Measurements from ENCODE around the gene FTO. TPM values are rescaled to one million over a fixed set of nuclear protein-coding genes. Genes with fewer than 3 reads are reported as not detected.

Gene FTO
- total RNA-seq, 4 donors from 2014 or later: 98.1 to 127 (median 109) TPM

GRCh38 chr16:54075446-54075845 is 371.5 kb downstream of the FTO start:
- no peak overlapping the region for H3K27ac ChIP-seq
- H3K4me1 ChIP-seq: no peaks in the 10 kb centered on the region
- no peak overlapping the region for H3K4me3 ChIP-seq
- no peak for DNase-seq (ENCODE audit: low spot score in 2 of 2)
- whole genome bisulfite sequencing, 2 donors: 83 to 86% methylated on average over 4 of the region's 4 CpGs
- peaks cover 0 to 12% (median 0%) of the 10 kb centered on the region in 3 donors for H3K36me3 ChIP-seq
- H3K9me3 ChIP-seq: no peaks in the 10 kb centered on the region
- no peak for TF ChIP-seq CTCF (IDR thresholded peaks at IDR 0.05)
- TF ChIP-seq EP300 (IDR thresholded peaks at IDR 0.05): no peak
- no peaks in the 10 kb centered on the region for H3K27me3 ChIP-seq

GRCh38 chr16:54076006-54076504 is 372.1 kb downstream of the FTO start:
- no peak overlapping the region for H3K27ac ChIP-seq
- H3K36me3 ChIP-seq: peaks cover 0 to 12% (median 0%) of the 10 kb centered on the region in 3 donors
- WGBS, 2 donors: 94 to 99% methylated on average over 3 of the region's 3 CpGs
- H3K9me3 ChIP-seq: no peaks in the 10 kb centered on the region
- no peak for TF ChIP-seq EP300 (IDR thresholded peaks at IDR 0.05)
- H3K27me3 ChIP-seq: no peaks in the 10 kb centered on the region
- no peaks in the 10 kb centered on the region for H3K4me1 ChIP-seq
- DNase-seq (ENCODE audit: low spot score in 2 of 2): no peak
- H3K4me3 ChIP-seq: no peak overlapping the region

- Histone ChIP-seq H3K9me3 (no peaks in the 10 kb centered on the region), H3K27ac (no peak overlapping the region), H3K27me3 (no peaks in the 10 kb centered on the region), H3K36me3 (peaks cover 0 to 6% (median 0%) of the 10 kb centered on the region in 3 donors), H3K4me1 (no peaks in the 10 kb centered on the region), H3K4me3 (no peak overlapping the region)
- no peak for TF ChIP-seq EP300 (IDR thresholded peaks at IDR 0.05)
- TF ChIP-seq CTCF (IDR thresholded peaks at IDR 0.05): no peak
- no peak for TF ChIP-seq POLR2A (IDR thresholded peaks at IDR 0.05)
- 66 to 75% methylated on average over 9 of the region's 9 CpGs for WGBS, 2 donors
- DNase-seq (ENCODE audit: low spot score in 2 of 2): no peak
Observed at GRCh38 chr16:54077050-54077821, 373.3 kb downstream of the FTO start.

- Histone ChIP-seq H3K4me3 (no peak overlapping the region), H3K4me1 (no peaks in the 10 kb centered on the region), H3K9me3 (no peaks in the 10 kb centered on the region), H3K36me3 (no peaks in the 10 kb centered on the region), H3K27ac (no peak overlapping the region), H3K27me3 (no peaks in the 10 kb centered on the region)
- TF ChIP-seq POLR2A (IDR thresholded peaks at IDR 0.05): no peak
- 85 to 88% methylated on average over 7 of the region's 7 CpGs for WGBS, 2 donors
- DNase-seq (ENCODE audit: low spot score in 2 of 2): no peak
Observed at GRCh38 chr16:54080524-54081008, 376.6 kb downstream of the FTO start.

- Histone ChIP-seq H3K4me1 (no peaks in the 10 kb centered on the region), H3K4me3 (no peak overlapping the region), H3K27me3 (no peaks in the 10 kb centered on the region), H3K36me3 (peaks cover 0 to 4% (median 0%) of the 10 kb centered on the region in 3 donors), H3K9me3 (no peaks in the 10 kb centered on the region), H3K27ac (no peak overlapping the region)
- WGBS, 2 donors: 63 to 79% methylated on average over 4 of the region's 4 CpGs
- TF ChIP-seq POLR2A (IDR thresholded peaks at IDR 0.05): no peak
- TF ChIP-seq EP300 (IDR thresholded peaks at IDR 0.05): no peak
- no peak for TF ChIP-seq CTCF (IDR thresholded peaks at IDR 0.05)
- no peak for DNase-seq (ENCODE audit: low spot score in 2 of 2)
Observed at GRCh38 chr16:54086791-54087190, 382.8 kb downstream of the FTO start.

- TF ChIP-seq EP300 (IDR thresholded peaks at IDR 0.05): no peak
- no peak for TF ChIP-seq POLR2A (IDR thresholded peaks at IDR 0.05)
- TF ChIP-seq CTCF (IDR thresholded peaks at IDR 0.05): no peak
- Histone ChIP-seq H3K27me3 (no peaks in the 10 kb centered on the region), H3K27ac (no peak overlapping the region), H3K4me1 (no peaks in the 10 kb centered on the region), H3K9me3 (peaks cover 0 to 3% (median 0%) of the 10 kb centered on the region in 4 donors), H3K4me3 (no peak overlapping the region), H3K36me3 (peaks cover 0 to 29% (median 0%) of the 10 kb centered on the region in 3 donors)
- 97% methylated on average over 6 of the region's 6 CpGs for WGBS, 2 donors
- DNase-seq (ENCODE audit: low spot score in 2 of 2): no peak
Observed at GRCh38 chr16:54090602-54091001, 386.6 kb downstream of the FTO start.

Measured in tibial nerve (tissue), 4 donors.